ENCODE results near the gene GRK5. TPM values are rescaled to one million over a fixed set of nuclear protein-coding genes. Genes with fewer than 3 reads are reported as not detected.

Gene GRK5
- total RNA-seq, 2 donors from 2014 or later = 36.4 to 60.1 TPM

- intact Hi-C loops (cut with DNase I) = loop anchor here (10.0 kb wide), 2 partner anchors 136 to 206 kb away; partner anchors contain the start of gene GRK5 (in 1 of the 2)
- no peak for DNase-seq
- ATAC-seq = no peak
These were observed 203.2 kb downstream of the GRK5 start for GRCh38 chr10:119410361-119411116.

- intact Hi-C loops (cut with DNase I) = loop anchor here (10.0 kb wide), 2 partner anchors 138 to 208 kb away; partner anchors contain the start of gene GRK5 (in 1 of the 2)
- ATAC-seq (peak; percentile 52 to 56), DNase-seq (peak; percentile 84)
These were observed 205.1 kb downstream of the GRK5 start for GRCh38 chr10:119412244-119413092.

- intact Hi-C loops (cut with DNase I) = loop anchor here (10.0 kb wide), 2 partner anchors 138 to 208 kb away; partner anchors contain the start of gene GRK5 (in 1 of the 2)
- no peak for DNase-seq
- ATAC-seq = no peak
These were observed 205.7 kb downstream of the GRK5 start for GRCh38 chr10:119413093-119413453.

- ATAC-seq = peak; percentile 36 to 39
- peak; percentile 77 for DNase-seq
- intact Hi-C loops (cut with DNase I) = loop anchor here (10.0 kb wide), 2 partner anchors 139 to 209 kb away; partner anchors contain the start of gene GRK5 (in 1 of the 2)
These were observed 206.2 kb downstream of the GRK5 start for GRCh38 chr10:119413471-119414080.

- DNase-seq (no peak), ATAC-seq (peak; percentile 16 to 17)
- intact Hi-C loops (cut with DNase I) = loop anchor here (10.0 kb wide), 2 partner anchors 139 to 209 kb away; partner anchors contain the start of gene GRK5 (in 1 of the 2)
These were observed 206.8 kb downstream of the GRK5 start for GRCh38 chr10:119414081-119414611.

GRCh38 chr10:119415121-119415520 is 207.8 kb downstream of the GRK5 start:
- intact Hi-C loops (cut with DNase I) = loop anchor here (10.0 kb wide), 2 partner anchors 140 to 210 kb away; partner anchors contain the start of gene GRK5 (in 1 of the 2)
- no peak for DNase-seq
- ATAC-seq = no peak

- DNase-seq (no peak), ATAC-seq (no peak)
- intact Hi-C loops (cut with DNase I) = loop anchor here (2.0 to 10.0 kb wide), 3 partner anchors 141 to 211 kb away; partner anchors contain the start of gene GRK5 (in 2 of the 2)
These were observed 208.4 kb downstream of the GRK5 start for GRCh38 chr10:119415536-119416503.

- DNase-seq (peak; percentile 75), ATAC-seq (peak in 1 of 2 donors; percentile 16)
- intact Hi-C loops (cut with DNase I) = loop anchor here (2.0 to 10.0 kb wide), 3 partner anchors 142 to 212 kb away; partner anchors contain the start of gene GRK5 (in 2 of the 2)
These were observed 209.5 kb downstream of the GRK5 start for GRCh38 chr10:119416855-119417254.

- ATAC-seq (no peak), DNase-seq (no peak)
- intact Hi-C loops (cut with DNase I) = loop anchor here (2.0 to 10.0 kb wide), 3 partner anchors 143 to 213 kb away; partner anchors contain the start of gene GRK5 (in 2 of the 2)
These were observed 210.5 kb downstream of the GRK5 start for GRCh38 chr10:119417852-119418251.

GRCh38 chr10:119418362-119418761 is 211.0 kb downstream of the GRK5 start:
- intact Hi-C loops (cut with DNase I) = loop anchor here (10.0 kb wide), 2 partner anchors 144 to 214 kb away; partner anchors contain the start of gene GRK5 (in 1 of the 2)
- DNase-seq (no peak), ATAC-seq (no peak)

- DNase-seq (no peak), ATAC-seq (no peak)
- intact Hi-C loops (cut with DNase I) = loop anchor here (10.0 kb wide), 2 partner anchors 145 to 215 kb away; partner anchors contain the start of gene GRK5 (in 1 of the 2)
These were observed 212.6 kb downstream of the GRK5 start for GRCh38 chr10:119419931-119420330.

- intact Hi-C loops (cut with DNase I) = no loop called here
- peak in 1 of 2 donors; percentile 6 for ATAC-seq
- no peak for DNase-seq
These were observed 213.8 kb downstream of the GRK5 start for GRCh38 chr10:119420950-119421875.

GRCh38 chr10:119421891-119422681 is 214.7 kb downstream of the GRK5 start:
- ATAC-seq (peak in 1 of 2 donors; percentile 52), DNase-seq (no peak)
- intact Hi-C loops (cut with DNase I) = no loop called here

- ATAC-seq = no peak
- intact Hi-C loops (cut with DNase I) = no loop called here
- no peak for DNase-seq
These were observed 215.5 kb downstream of the GRK5 start for GRCh38 chr10:119422682-119423509.

Measured in left cardiac atrium (tissue), 4 donors.